ENCODE data around the gene DIMT1.

DNA sequence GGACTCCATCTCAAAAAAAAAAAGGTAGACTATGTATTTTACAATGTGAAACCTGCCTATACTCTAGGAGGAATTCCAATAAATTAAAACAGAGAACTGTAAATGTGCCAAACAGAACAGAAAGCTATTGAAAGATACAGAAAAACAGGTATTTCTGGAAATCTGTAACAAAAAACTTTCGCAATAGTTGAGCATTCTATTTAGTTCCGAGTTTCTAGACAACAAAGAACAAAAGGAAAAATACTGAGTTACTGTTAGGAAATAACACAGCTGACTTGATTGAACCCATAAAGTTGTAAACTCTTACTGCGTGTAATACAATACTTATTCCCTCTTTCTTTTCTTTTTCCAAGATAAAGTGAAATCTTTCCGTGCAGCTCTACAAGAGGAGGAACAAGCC is 18.6 kb downstream of the DIMT1 start:
- TF ChIP-seq, protein P1, sequence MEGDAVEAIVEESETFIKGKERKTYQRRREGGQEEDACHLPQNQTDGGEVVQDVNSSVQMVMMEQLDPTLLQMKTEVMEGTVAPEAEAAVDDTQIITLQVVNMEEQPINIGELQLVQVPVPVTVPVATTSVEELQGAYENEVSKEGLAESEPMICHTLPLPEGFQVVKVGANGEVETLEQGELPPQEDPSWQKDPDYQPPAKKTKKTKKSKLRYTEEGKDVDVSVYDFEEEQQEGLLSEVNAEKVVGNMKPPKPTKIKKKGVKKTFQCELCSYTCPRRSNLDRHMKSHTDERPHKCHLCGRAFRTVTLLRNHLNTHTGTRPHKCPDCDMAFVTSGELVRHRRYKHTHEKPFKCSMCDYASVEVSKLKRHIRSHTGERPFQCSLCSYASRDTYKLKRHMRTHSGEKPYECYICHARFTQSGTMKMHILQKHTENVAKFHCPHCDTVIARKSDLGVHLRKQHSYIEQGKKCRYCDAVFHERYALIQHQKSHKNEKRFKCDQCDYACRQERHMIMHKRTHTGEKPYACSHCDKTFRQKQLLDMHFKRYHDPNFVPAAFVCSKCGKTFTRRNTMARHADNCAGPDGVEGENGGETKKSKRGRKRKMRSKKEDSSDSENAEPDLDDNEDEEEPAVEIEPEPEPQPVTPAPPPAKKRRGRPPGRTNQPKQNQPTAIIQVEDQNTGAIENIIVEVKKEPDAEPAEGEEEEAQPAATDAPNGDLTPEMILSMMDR (conservative IDR thresholded peaks at IDR 0.05; ENCODE audit: low read depth in 2 of 2) = no peak
- TF ChIP-seq POLR2AphosphoS5 (IDR thresholded peaks at IDR 0.05; ENCODE audit: low read depth) (no peak), EZH2phosphoT487 (IDR thresholded peaks at IDR 0.05; ENCODE audit: unreplicated experiment) (no peak), STAT1 (IDR thresholded peaks at IDR 0.05; ENCODE audit: unreplicated experiment) (no peak), JUNB (IDR thresholded peaks at IDR 0.05; ENCODE audit: unreplicated experiment) (no peak), EZH2 (IDR thresholded peaks at IDR 0.05; ENCODE audit: low read depth, unreplicated experiment) (no peak), CREB1 (CRISPR knock-in tag; IDR thresholded peaks at IDR 0.05; ENCODE audit: low read depth) (no peak), ZNF331 (CRISPR knock-in tag; IDR thresholded peaks at IDR 0.05; ENCODE audit: low read depth) (no peak), NANOG (IDR thresholded peaks at IDR 0.05; ENCODE audit: borderline replicate concordance) (no peak)
- TF ChIP-seq, protein P2, sequence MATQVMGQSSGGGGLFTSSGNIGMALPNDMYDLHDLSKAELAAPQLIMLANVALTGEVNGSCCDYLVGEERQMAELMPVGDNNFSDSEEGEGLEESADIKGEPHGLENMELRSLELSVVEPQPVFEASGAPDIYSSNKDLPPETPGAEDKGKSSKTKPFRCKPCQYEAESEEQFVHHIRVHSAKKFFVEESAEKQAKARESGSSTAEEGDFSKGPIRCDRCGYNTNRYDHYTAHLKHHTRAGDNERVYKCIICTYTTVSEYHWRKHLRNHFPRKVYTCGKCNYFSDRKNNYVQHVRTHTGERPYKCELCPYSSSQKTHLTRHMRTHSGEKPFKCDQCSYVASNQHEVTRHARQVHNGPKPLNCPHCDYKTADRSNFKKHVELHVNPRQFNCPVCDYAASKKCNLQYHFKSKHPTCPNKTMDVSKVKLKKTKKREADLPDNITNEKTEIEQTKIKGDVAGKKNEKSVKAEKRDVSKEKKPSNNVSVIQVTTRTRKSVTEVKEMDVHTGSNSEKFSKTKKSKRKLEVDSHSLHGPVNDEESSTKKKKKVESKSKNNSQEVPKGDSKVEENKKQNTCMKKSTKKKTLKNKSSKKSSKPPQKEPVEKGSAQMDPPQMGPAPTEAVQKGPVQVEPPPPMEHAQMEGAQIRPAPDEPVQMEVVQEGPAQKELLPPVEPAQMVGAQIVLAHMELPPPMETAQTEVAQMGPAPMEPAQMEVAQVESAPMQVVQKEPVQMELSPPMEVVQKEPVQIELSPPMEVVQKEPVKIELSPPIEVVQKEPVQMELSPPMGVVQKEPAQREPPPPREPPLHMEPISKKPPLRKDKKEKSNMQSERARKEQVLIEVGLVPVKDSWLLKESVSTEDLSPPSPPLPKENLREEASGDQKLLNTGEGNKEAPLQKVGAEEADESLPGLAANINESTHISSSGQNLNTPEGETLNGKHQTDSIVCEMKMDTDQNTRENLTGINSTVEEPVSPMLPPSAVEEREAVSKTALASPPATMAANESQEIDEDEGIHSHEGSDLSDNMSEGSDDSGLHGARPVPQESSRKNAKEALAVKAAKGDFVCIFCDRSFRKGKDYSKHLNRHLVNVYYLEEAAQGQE (IDR thresholded peaks at IDR 0.05; ENCODE audit: unreplicated experiment) = no peak
- TF ChIP-seq, protein P3, sequence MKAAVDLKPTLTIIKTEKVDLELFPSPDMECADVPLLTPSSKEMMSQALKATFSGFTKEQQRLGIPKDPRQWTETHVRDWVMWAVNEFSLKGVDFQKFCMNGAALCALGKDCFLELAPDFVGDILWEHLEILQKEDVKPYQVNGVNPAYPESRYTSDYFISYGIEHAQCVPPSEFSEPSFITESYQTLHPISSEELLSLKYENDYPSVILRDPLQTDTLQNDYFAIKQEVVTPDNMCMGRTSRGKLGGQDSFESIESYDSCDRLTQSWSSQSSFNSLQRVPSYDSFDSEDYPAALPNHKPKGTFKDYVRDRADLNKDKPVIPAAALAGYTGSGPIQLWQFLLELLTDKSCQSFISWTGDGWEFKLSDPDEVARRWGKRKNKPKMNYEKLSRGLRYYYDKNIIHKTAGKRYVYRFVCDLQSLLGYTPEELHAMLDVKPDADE (IDR thresholded peaks at IDR 0.05) = no peak
- TF ChIP-seq, protein P4, sequence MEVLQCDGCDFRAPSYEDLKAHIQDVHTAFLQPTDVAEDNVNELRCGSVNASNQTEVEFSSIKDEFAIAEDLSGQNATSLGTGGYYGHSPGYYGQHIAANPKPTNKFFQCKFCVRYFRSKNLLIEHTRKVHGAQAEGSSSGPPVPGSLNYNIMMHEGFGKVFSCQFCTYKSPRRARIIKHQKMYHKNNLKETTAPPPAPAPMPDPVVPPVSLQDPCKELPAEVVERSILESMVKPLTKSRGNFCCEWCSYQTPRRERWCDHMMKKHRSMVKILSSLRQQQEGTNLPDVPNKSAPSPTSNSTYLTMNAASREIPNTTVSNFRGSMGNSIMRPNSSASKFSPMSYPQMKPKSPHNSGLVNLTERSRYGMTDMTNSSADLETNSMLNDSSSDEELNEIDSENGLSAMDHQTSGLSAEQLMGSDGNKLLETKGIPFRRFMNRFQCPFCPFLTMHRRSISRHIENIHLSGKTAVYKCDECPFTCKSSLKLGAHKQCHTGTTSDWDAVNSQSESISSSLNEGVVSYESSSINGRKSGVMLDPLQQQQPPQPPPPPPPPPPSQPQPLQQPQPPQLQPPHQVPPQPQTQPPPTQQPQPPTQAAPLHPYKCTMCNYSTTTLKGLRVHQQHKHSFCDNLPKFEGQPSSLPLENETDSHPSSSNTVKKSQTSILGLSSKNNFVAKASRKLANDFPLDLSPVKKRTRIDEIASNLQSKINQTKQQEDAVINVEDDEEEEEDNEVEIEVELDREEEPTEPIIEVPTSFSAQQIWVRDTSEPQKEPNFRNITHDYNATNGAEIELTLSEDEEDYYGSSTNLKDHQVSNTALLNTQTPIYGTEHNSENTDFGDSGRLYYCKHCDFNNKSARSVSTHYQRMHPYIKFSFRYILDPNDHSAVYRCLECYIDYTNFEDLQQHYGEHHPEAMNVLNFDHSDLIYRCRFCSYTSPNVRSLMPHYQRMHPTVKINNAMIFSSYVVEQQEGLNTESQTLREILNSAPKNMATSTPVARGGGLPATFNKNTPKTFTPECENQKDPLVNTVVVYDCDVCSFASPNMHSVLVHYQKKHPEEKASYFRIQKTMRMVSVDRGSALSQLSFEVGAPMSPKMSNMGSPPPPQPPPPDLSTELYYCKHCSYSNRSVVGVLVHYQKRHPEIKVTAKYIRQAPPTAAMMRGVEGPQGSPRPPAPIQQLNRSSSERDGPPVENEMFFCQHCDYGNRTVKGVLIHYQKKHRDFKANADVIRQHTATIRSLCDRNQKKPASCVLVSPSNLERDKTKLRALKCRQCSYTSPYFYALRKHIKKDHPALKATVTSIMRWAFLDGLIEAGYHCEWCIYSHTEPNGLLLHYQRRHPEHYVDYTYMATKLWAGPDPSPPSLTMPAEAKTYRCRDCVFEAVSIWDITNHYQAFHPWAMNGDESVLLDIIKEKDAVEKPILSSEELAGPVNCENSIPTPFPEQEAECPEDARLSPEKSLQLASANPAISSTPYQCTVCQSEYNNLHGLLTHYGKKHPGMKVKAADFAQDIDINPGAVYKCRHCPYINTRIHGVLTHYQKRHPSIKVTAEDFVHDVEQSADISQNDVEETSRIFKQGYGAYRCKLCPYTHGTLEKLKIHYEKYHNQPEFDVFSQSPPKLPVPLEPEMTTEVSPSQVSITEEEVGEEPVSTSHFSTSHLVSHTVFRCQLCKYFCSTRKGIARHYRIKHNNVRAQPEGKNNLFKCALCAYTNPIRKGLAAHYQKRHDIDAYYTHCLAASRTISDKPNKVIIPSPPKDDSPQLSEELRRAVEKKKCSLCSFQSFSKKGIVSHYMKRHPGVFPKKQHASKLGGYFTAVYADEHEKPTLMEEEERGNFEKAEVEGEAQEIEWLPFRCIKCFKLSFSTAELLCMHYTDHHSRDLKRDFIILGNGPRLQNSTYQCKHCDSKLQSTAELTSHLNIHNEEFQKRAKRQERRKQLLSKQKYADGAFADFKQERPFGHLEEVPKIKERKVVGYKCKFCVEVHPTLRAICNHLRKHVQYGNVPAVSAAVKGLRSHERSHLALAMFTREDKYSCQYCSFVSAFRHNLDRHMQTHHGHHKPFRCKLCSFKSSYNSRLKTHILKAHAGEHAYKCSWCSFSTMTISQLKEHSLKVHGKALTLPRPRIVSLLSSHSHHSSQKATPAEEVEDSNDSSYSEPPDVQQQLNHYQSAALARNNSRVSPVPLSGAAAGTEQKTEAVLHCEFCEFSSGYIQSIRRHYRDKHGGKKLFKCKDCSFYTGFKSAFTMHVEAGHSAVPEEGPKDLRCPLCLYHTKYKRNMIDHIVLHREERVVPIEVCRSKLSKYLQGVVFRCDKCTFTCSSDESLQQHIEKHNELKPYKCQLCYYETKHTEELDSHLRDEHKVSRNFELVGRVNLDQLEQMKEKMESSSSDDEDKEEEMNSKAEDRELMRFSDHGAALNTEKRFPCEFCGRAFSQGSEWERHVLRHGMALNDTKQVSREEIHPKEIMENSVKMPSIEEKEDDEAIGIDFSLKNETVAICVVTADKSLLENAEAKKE (CRISPR knock-in tag; IDR thresholded peaks at IDR 0.05) = no peak
